KMS-11 (cell line): ENCODE measurements around the gene C1RL.

ENCODE experiments used
- H2AFZ ChIP-seq: fragments of 200-600 bp; sonication (generic); 2 replicates; pipeline ENCODE4 v1.6.1; 2016; ENCODE audit warnings: antibody characterized with exemption, mixed run types, low read depth
- H3K27ac ChIP-seq: fragments of 200-600 bp; sonication (generic); 2 replicates; pipeline ENCODE4 v1.6.1; 2016; ENCODE audit warnings: mild to moderate bottlenecking, mixed run types
- H3K27me3 ChIP-seq: fragments of 200-600 bp; sonication (generic); 2 replicates; pipeline ENCODE4 v1.6.1; 2017; ENCODE audit warnings: mild to moderate bottlenecking, low read depth, mixed run types, moderate library complexity; ENCODE audit not compliant: insufficient read depth
- H3K36me3 ChIP-seq: fragments of 200-600 bp; sonication (generic); 2 replicates; pipeline ENCODE4 v1.6.1; 2017; ENCODE audit warnings: mild to moderate bottlenecking, mixed run types; ENCODE audit not compliant: insufficient read depth
- H3K4me1 ChIP-seq: fragments of 200-600 bp; sonication (generic); 2 replicates; pipeline ENCODE4 v1.6.1; 2016; ENCODE audit warnings: mild to moderate bottlenecking, low read depth, mixed run types; ENCODE audit not compliant: poor library complexity, severe bottlenecking
- H3K4me2 ChIP-seq: fragments of 200-600 bp; sonication (generic); 2 replicates; pipeline ENCODE4 v1.7.0; 2016; ENCODE audit warnings: mild to moderate bottlenecking, mixed run types
- H3K4me3 ChIP-seq: fragments of 200-600 bp; sonication (generic); IDR thresholded peaks from 2 replicates; pipeline ENCODE4 v1.6.1; 2017; ENCODE audit warnings: low read depth, low read length, mixed read lengths; ENCODE audit not compliant: insufficient read depth
- H3K79me2 ChIP-seq: fragments of 200-600 bp; sonication (generic); 2 replicates; pipeline ENCODE4 v1.6.1; 2016; ENCODE audit warnings: low read depth, mixed run types; ENCODE audit not compliant: insufficient read depth
- H3K9ac ChIP-seq: fragments of 200-600 bp; sonication (generic); 2 replicates; pipeline ENCODE4 v1.6.1; 2016; ENCODE audit warnings: mild to moderate bottlenecking, mixed run types
- H4K20me1 ChIP-seq: fragments of 200-600 bp; sonication (generic); 2 replicates; pipeline ENCODE4 v1.6.1; 2016; ENCODE audit warnings: mild to moderate bottlenecking, mixed run types; ENCODE audit not compliant: insufficient read depth
- CTCF ChIP-seq: fragments of 200-600 bp; sonication (generic); conservative IDR thresholded peaks from 2 replicates; pipeline ENCODE4 v1.6.1; 2017; ENCODE audit warnings: low read depth, mild to moderate bottlenecking, antibody characterized with exemption, low read length, moderate library complexity, mixed read lengths

The C1RL gene

GRCh38 chr12:7069386-7069785 is 39.6 kb downstream of the C1RL start:
- no peak for TF ChIP-seq CTCF
- Histone ChIP-seq H2AFZ (no peak overlapping the region), H3K79me2 (no peaks in the 10 kb centered on the region), H3K27me3 (no peaks in the 10 kb centered on the region), H4K20me1 (no peaks in the 10 kb centered on the region), H3K27ac (no peak overlapping the region), H3K4me3 (no peak overlapping the region), H3K4me2 (no peak overlapping the region), H3K9ac (no peak overlapping the region), H3K4me1 (no peaks in the 10 kb centered on the region), H3K36me3 (no peaks in the 10 kb centered on the region)

GRCh38 chr12:7068994-7069346 is 40.0 kb downstream of the C1RL start:
- H3K4me1 ChIP-seq: no peaks in the 10 kb centered on the region
- H3K4me3 ChIP-seq: no peak overlapping the region
- no peaks in the 10 kb centered on the region for H4K20me1 ChIP-seq
- no peak overlapping the region for H2AFZ ChIP-seq
- H3K27me3 ChIP-seq: no peaks in the 10 kb centered on the region
- H3K79me2 ChIP-seq: no peaks in the 10 kb centered on the region
- H3K36me3 ChIP-seq: no peaks in the 10 kb centered on the region
- TF ChIP-seq CTCF: no peak
- no peak overlapping the region for H3K4me2 ChIP-seq
- H3K27ac ChIP-seq: no peak overlapping the region
- no peak overlapping the region for H3K9ac ChIP-seq

- Histone ChIP-seq H3K4me1 (no peaks in the 10 kb centered on the region), H3K27me3 (no peaks in the 10 kb centered on the region), H2AFZ (no peak overlapping the region), H3K36me3 (no peaks in the 10 kb centered on the region), H3K27ac (no peak overlapping the region), H3K4me2 (no peak overlapping the region), H3K9ac (no peak overlapping the region), H3K4me3 (no peak overlapping the region), H4K20me1 (no peaks in the 10 kb centered on the region), H3K79me2 (no peaks in the 10 kb centered on the region)
- TF ChIP-seq CTCF: no peak
These were observed 40.6 kb downstream of the C1RL start for GRCh38 chr12:7068240-7068993.

- H3K4me3 ChIP-seq: no peak overlapping the region
- no peaks in the 10 kb centered on the region for H3K79me2 ChIP-seq
- no peak overlapping the region for H3K4me2 ChIP-seq
- H3K9ac ChIP-seq: no peak overlapping the region
- no peaks in the 10 kb centered on the region for H3K4me1 ChIP-seq
- no peaks in the 10 kb centered on the region for H3K27me3 ChIP-seq
- H3K27ac ChIP-seq: no peak overlapping the region
- H4K20me1 ChIP-seq: no peaks in the 10 kb centered on the region
- no peaks in the 10 kb centered on the region for H3K36me3 ChIP-seq
- TF ChIP-seq CTCF: no peak
- no peak overlapping the region for H2AFZ ChIP-seq
These were observed 41.9 kb downstream of the C1RL start for GRCh38 chr12:7067096-7067495.
